A673 (cell line): ENCODE measurements around the gene PHACTR3. TPM values are rescaled to one million over a fixed set of nuclear protein-coding genes. Genes with fewer than 3 reads are reported as not detected.
"Not testable (repeated sequence)": the region's sequence is repeated elsewhere in the genome, so short reads cannot be mapped to it uniquely, and the experiment has no call there.

Experiments
- BruUV-seq: library from RNA; stranded (reverse); fragments of 400-500 nt; replicated peaks from 2 replicates; lab custom pipeline; 2021; lab: Mats Ljungman, UMichigan
- CTCF ChIA-PET: fragments of 300-600 bp; sonication (Branson Sonifier 250); formaldehyde crosslinking; loops from one replicate; lab custom pipeline; 2022; ENCODE audit warnings: antibody characterized with exemption; lab: Charles Lee
- POLR2A ChIA-PET: fragments of 300-600 bp; sonication (Branson Sonifier 250); formaldehyde crosslinking; loops from one replicate; lab custom pipeline; 2022; ENCODE audit warnings: antibody characterized with exemption; ENCODE audit not compliant: low non-redundant PET; lab: Charles Lee
- DNase-seq: peaks from one replicate; pipeline ENCODE4 v3.0.0-alpha.2; 2015; ENCODE audit warnings: low spot score
- H3K27ac ChIP-seq: fragments of 200-600 bp; sonication (generic); 2 replicates; pipeline ENCODE4 v1.5.1; 2016; ENCODE audit warnings: mixed run types, low read depth, mild to moderate bottlenecking, mixed read lengths, antibody characterized with exemption, low read length; ENCODE audit not compliant: poor library complexity, severe bottlenecking
- H3K27me3 ChIP-seq: fragments of 200-600 bp; sonication (generic); replicated peaks from 2 replicates; pipeline ENCODE4 v1.6.1; 2017; ENCODE audit warnings: mixed run types, low read depth, mild to moderate bottlenecking, mixed read lengths, antibody characterized with exemption, low read length; ENCODE audit not compliant: insufficient read depth, poor library complexity
- H3K36me3 ChIP-seq: fragments of 200-600 bp; sonication (generic); 2 replicates; pipeline ENCODE4 v1.6.1; 2016; ENCODE audit warnings: mixed run types, mild to moderate bottlenecking, mixed read lengths, antibody characterized with exemption, low read length; ENCODE audit not compliant: insufficient read depth, poor library complexity, severe bottlenecking
- H3K4me1 ChIP-seq: fragments of 200-600 bp; sonication (generic); 2 replicates; pipeline ENCODE4 v1.6.1; 2017; ENCODE audit warnings: mixed run types, mild to moderate bottlenecking, mixed read lengths, antibody characterized with exemption, low read length; ENCODE audit not compliant: insufficient read depth, poor library complexity, severe bottlenecking
- H3K4me3 ChIP-seq: fragments of 200-600 bp; sonication (generic); 2 replicates; pipeline ENCODE4 v1.5.1; 2016; ENCODE audit warnings: low read depth, mixed run types, mild to moderate bottlenecking, mixed read lengths, low read length; ENCODE audit not compliant: poor library complexity, severe bottlenecking
- H3K9me3 ChIP-seq: fragments of 200-600 bp; sonication (generic); 2 replicates; pipeline ENCODE4 v1.6.1; 2016; ENCODE audit warnings: mixed run types, low read depth, mild to moderate bottlenecking, mixed read lengths, antibody characterized with exemption, low read length; ENCODE audit not compliant: poor library complexity, severe bottlenecking
- CTCF ChIP-seq: fragments of 300-800, 200-600 bp; sonication (generic); conservative IDR thresholded peaks from 2 replicates; pipeline ENCODE4 v1.5.1; 2017; ENCODE audit warnings: low read depth, mild to moderate bottlenecking, antibody characterized with exemption, low read length, moderate library complexity, mixed read lengths
- EZH2 ChIP-seq: fragments of 200-600 bp; sonication (generic); IDR thresholded peaks from 2 replicates; pipeline ENCODE4 v1.6.1; 2017; ENCODE audit warnings: borderline replicate concordance, low read depth, mild to moderate bottlenecking, mixed read lengths, antibody characterized with exemption, low read length; ENCODE audit not compliant: poor library complexity, severe bottlenecking
- intact Hi-C: fragments of 100-400 bp; cut with micrococcal nuclease; formaldehyde crosslinking; loops from one replicate; pipeline ENCODE4 v1.10.0; 2022; ENCODE audit not compliant: unreplicated experiment
- total RNA-seq: library from RNA; stranded (reverse); gene quantifications from 2 replicates; pipeline ENCODE4 v1.2.3, GENCODE V29; 2021

Gene PHACTR3
- total RNA-seq, 1 experiment from 2014 or later = 0.17 TPM

- intact Hi-C loops = no loop called here
- TF ChIP-seq EZH2 = no peak
- Histone ChIP-seq H3K4me3 (no peak overlapping the region), H3K27me3 (no peaks in the 10 kb centered on the region), H3K9me3 (no peaks in the 10 kb centered on the region), H3K27ac (no peak overlapping the region), H3K36me3 (no peaks in the 10 kb centered on the region), H3K4me1 (no peaks in the 10 kb centered on the region)
- ChIA-PET POLR2A (no interaction called here), CTCF (no interaction called here)
- BruUV-seq = no TSS peak
- no peak for DNase-seq
These were observed 283.7 kb downstream of the PHACTR3 start for GRCh38 chr20:59888050-59888449.

GRCh38 chr20:59890035-59890434, 285.7 kb downstream of the PHACTR3 start:
- CTCF ChIA-PET, DNase-seq, H3K27me3 ChIP-seq, H3K27ac ChIP-seq, POLR2A ChIA-PET, H3K9me3 ChIP-seq, H3K36me3 ChIP-seq, H3K4me1 ChIP-seq, BruUV-seq, intact Hi-C loops, H3K4me3 ChIP-seq: not testable (repeated sequence)

GRCh38 chr20:59891581-59891980, 287.2 kb downstream of the PHACTR3 start:
- Histone ChIP-seq H3K4me3 (no peak overlapping the region), H3K4me1 (no peaks in the 10 kb centered on the region), H3K27ac (no peak overlapping the region), H3K9me3 (no peaks in the 10 kb centered on the region), H3K27me3 (no peaks in the 10 kb centered on the region), H3K36me3 (no peaks in the 10 kb centered on the region)
- BruUV-seq = no TSS peak
- intact Hi-C loops = no loop called here
- POLR2A ChIA-PET = no interaction called here
- TF ChIP-seq EZH2 (no peak), CTCF (no peak)
- no peak for DNase-seq
- CTCF ChIA-PET = no interaction called here

- TF ChIP-seq CTCF (no peak), EZH2 (no peak)
- BruUV-seq = no TSS peak
- H3K4me3 ChIP-seq = no peak overlapping the region
- H3K36me3 ChIP-seq = no peaks in the 10 kb centered on the region
- H3K9me3 ChIP-seq = no peaks in the 10 kb centered on the region
- no peaks in the 10 kb centered on the region for H3K4me1 ChIP-seq
- no peak for DNase-seq
- intact Hi-C loops = no loop called here
- H3K27me3 ChIP-seq = peaks cover 16% of the 10 kb centered on the region
- ChIA-PET POLR2A (no interaction called here), CTCF (no interaction called here)
- H3K27ac ChIP-seq = no peak overlapping the region
These were observed 291.6 kb downstream of the PHACTR3 start for GRCh38 chr20:59895908-59896307.
